K562 treated with DMSO at 1 percent for 12 hours (cell line): ENCODE measurements around the gene PAPOLA. TPM values are rescaled to one million over a fixed set of nuclear protein-coding genes. Genes with fewer than 3 reads are reported as not detected.

Experiments used
- total RNA-seq: library from RNA; unstranded; fragments of 300-600 nt; gene quantifications from 2 replicates; pipeline ENCODE4 v1.2.3, GENCODE V29; 2022; ENCODE audit not compliant: insufficient read depth

The PAPOLA gene
- total RNA-seq = 28.6 and 91.8 TPM in 2 replicates

DNA sequence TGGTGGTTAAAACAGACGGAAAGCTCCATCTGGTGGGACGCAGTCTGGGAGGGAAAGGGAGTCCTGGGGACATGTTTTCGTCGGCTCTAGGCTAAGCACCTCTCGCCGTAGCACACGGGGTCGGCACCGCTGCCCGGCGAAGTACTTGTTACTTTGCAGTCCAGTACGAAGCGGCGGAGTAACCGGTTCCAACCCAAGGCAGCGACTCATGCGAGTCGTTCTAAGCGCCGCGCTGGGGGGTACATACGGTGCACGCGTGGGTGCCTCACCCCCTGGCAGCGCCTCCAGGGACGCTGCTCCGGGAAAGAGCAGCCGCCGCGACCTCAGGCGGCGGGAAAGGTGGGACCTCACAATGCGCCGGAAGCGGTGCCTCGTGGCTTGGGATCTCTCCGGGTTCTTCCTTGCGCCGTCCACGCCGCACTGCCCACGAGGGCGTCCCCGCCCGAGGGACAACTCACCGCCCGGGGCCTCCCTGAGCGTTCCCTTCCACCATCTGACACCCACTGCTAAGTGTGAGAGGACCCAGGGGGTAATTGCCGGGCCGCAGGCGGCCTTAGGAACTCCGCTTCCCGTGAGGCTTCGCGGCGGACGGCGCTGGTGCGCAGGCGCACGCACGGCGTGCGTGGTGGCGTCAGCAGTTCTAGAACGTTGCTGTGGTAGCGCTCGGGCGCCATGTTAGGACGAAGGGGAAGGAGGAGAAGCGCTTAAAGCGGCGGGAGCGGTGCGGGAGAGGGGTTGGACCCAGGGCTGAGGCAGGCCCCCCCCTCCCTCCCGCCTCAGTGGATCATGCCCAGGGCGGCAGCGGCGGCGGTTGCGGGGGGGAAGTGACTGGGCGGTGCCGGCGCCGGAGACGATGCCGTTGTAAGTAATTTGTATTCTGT lies at the start of gene PAPOLA:
PAPOLA (plus strand) TSS at position 643 of the 881 bp plus-strand sequence; CDS start at position 854, 211 bp downstream.

Other genes starting within 250 kb of the PAPOLA start
- gene BDKRB1, start 246.2 kb upstream of the PAPOLA start, total RNA-seq = 0.52 and 0.59 TPM in 2 replicates
- 1.1 and 8.2 TPM in 2 replicates for gene ATG2B, start 139.0 kb upstream of the PAPOLA start, total RNA-seq
- 19.4 and 51.7 TPM in 2 replicates for gene GSKIP, start 138.9 kb upstream of the PAPOLA start, total RNA-seq
- 0.95 and 1.7 TPM in 2 replicates for gene AK7, start 110.3 kb upstream of the PAPOLA start, total RNA-seq